Activated CD8-positive, alpha-beta memory T cell treated with anti-CD3 and anti-CD28 coated beads for 48 hours (primary cell): ENCODE data around the gene ALPK1.

Experiments
- DNase-seq, 3 experiments: peaks; one replicate each; pipeline ENCODE4 v3.0.0-alpha.2; 2020; ENCODE audit warnings: low read depth in 2 of 3, low spot score in 2 of 3

Gene ALPK1

DNA sequence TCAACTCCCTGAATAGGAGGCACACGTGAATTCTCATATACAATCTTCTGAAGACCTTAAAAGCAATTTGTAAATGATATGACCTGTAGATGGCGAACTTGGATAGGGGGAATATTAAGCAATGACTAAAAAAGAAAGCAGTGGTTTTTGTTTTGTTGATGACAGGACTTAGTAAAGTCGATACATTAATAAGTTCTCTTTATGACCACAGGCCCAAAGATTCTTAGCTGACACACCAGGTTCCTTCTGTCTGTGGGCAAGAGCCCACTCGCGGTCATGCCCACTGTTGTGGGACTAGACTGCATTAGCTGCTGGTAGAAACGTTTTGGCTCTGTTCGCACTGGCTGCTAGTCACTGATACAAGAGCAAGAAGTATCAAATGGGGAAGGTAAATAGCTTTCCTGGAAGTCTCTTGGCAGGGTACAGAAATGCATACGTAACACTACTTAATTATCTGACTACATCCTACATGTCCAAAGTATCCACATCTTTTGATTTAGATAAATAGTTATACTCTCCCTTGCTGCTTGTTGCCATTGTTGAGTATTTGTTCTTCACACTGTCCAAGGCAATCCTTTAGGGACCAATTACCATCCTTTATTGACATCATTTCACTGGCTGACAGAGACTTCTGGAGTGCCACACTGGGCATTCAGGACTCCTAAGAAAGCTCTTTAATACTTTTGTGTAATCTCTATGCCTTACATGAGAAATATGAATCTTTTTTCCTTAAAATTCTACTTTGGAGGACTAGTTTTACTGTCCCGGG, 31.0 kb downstream of the ALPK1 start:
- DNase-seq: no peak

GRCh38 chr4:112328734-112329130, 31.6 kb downstream of the ALPK1 start:
- no peak for DNase-seq

DNA sequence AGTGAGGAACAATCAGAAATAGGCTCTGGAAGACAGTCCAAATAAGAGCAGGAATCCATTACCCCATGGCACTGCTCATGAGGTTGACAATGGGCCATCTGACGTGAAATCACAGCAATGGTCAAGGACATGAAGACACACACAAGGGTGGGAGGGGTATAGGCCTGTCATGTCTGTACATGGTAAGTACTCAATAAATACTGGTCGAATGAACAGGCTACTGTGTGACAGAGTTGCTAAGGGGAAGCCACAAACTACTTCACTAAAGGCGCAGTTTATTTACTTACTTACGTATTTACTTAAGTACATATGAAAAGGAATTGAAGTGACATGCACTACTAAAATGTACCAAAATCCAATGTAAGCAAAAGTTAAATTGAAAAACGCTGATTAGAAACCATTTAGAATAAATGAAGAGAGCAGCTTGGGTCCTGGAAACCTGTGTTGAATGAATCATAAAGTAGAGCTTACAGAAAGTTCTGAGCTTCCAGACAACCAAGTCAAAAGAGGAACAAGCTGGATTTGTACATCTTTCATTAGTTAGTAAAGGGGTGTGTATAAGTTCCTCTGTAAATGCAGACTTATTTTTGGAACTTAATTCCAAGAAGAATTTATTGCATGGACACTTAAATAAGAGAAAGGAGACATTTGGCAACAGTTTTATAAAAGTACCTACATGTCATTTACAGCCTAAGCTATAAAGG, 32.7 kb downstream of the ALPK1 start:
- no peak for DNase-seq

GRCh38 chr4:112330921-112331320, 33.8 kb downstream of the ALPK1 start:
- DNase-seq: no peak

GRCh38 chr4:112332398-112332797, 35.2 kb downstream of the ALPK1 start:
- no peak for DNase-seq

GRCh38 chr4:112340023-112340422, 42.9 kb downstream of the ALPK1 start:
- DNase-seq: no peak

GRCh38 chr4:112341033-112341432, 43.9 kb downstream of the ALPK1 start:
- DNase-seq: no peak

DNA sequence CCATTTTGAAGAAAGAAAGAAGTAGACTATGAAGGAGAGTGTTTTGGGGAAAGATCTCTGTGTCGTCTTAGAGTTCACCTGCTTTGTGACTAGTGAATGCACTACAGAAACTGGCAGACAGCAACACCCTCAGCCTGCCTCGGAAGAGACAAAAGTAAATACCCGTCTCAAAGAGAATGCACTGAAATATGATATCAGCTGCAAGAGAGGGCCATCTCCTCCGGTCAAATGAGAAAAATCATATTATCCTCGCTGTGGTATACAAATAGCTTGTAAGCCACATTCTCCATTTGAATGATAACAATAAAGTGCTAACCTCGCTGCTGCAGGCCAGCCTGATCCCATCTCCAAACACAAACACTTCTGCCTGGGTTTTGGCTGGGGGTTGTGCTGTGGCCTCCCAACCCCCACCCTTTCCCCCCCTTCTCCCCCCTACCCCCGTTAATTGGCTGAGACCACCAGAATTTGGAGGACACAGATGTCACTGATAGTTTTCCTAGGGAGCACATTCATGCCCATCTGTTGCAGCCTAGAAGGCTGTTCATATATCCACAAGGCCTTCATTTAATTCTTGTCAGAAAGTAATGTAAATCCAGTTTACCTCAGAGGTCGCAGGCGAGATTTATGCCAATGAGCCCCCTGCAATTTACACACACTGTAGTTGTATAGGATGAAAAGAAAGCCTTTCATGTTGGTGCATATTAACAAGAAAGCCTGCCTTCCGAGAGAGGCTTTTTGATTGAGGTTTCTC, 46.3 kb downstream of the ALPK1 start:
- DNase-seq: no peak

DNA sequence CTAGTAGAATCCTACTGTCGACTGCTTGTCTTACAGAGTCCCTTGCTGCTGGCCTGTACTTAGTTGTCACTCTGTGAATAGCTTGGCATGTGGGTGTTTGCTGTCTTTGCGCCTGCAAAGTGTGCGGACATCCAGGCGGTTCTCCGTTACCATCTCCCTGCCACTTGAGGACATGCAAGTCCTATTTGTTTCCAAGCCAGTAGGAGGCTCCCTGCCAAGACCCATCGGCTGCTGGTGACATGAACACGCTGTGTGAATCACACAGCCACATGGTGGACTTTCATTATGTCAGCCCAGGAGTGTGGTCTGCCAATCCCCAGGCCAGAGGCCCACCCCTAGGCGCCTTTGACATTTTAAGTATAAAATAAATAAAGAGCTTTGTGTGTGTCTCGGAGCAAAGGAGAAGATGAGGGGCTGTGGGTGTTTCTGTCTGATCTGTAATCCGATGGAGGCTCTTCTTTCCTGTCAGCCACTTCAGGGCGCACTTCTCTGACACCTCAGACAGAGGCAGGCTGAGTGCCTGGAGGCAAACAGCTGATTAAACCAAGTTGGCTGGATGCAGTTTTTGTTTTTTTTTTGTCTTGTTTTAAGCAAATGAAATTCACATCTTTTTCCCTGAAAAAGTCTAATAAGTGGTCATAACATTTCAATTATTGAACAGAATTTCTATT, 51.5 kb downstream of the ALPK1 start:
- no peak for DNase-seq

GRCh38 chr4:112352736-112353135, 55.6 kb downstream of the ALPK1 start:
- no peak for DNase-seq

DNA sequence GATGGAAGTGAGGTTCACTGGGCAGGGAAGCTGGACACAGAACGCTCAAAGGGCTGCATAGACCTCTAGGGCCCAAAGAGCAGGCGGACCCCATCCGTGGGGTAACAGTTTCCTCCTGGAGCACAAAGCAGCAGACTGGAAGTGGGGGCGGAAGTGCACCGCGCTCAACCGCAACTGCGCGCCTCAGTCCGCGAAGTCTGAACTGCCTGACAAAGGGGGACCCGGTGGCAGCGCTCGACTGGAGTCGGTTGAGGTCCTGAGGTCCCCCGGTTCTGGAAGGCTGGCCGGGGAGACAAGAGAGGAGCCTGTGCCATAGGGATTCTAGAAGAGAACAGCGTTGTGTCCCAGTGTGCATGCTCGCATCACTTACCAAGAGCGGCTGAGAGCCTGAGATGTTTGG, 58.5 kb downstream of the ALPK1 start:
- no peak for DNase-seq

DNA sequence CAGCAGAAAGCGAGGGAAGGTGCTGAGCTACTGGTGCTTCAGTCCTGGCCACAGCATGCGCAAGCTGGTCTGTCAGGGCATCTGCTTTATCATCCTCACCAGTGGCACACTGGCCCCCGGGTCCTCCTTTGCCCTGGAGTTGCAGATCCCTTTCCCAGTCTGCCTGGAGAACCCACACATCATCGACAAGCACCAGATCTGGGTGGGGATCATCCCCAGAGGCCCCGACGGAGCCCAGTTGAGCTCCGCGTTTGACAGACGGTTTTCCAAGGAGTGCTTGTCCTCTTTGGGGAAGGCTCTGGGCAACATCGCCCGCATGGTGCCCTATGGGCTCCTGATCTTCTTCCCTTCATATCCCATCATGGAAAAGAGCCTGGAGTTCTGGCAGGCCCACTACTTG, 60.3 kb downstream of the ALPK1 start:
- no peak for DNase-seq

DNA sequence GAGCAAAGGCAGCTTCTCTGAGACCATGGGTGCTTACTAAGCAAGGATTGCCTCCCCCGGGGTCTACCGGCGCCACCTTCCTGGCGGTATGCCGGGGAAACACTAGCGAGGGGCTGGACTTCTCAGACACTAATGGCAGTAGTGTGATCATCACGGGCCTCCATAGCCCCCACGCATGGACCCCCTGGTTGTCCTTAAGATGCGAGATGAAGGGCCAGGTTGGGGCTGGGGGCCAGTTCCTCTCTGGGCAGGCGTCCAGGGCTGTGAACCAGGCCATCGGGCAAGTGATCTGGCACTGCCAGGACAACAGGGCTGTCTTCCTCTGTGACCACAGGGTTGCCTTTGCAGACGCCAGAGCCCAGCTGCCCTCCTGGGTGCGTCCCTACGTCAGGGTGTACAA, 60.7 kb downstream of the ALPK1 start:
- DNase-seq: no peak

- DNase-seq: no peak
Measured at GRCh38 chr4:112358415-112358814, 61.2 kb downstream of the ALPK1 start.

GRCh38 chr4:112358952-112359749, 62.0 kb downstream of the ALPK1 start:
- DNase-seq: no peak

- DNase-seq: no peak
Measured at GRCh38 chr4:112361181-112361791, 64.1 kb downstream of the ALPK1 start.

DNA sequence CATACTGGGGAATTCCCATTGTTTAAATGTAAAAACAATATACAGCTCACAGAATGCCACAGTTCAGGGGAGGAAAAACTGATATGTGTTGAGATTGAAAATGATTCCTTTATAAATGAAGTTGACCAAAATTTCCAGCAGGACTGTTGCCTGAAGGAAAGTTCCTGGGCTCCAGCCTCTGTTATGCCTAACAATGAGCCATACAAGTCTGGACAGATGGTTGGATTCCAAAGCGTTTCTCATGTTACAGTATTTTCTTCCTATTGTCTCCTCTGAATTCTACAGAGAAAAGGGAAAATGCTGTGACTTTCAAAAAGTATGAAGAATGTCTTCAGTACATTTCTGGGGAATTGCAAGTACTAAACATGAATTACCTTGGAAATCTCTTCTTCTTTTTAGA, 73.3 kb downstream of the ALPK1 start:
- DNase-seq: no peak

DNA sequence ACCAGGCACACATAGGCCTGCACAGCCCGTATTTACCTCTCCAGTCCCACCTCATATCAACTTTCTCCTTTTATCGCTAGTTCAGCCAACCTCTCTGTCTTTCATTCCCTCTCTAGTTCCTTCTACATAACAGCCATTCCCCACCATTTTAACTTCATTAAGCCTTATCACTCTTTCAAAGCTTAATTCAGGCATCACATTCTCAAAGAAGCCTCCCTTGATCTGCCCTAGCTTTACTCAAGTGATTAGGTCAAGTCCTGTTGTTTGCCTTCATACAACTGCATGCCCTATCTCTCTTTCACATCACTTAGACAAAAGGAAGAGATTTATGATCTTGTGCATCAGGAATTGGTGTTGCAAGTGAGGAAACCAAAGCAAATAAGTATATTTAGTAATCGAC, 74.2 kb downstream of the ALPK1 start:
- DNase-seq: no peak

GRCh38 chr4:112374850-112375249, 77.7 kb downstream of the ALPK1 start:
- DNase-seq: no peak

GRCh38 chr4:112377171-112377570, 80.0 kb downstream of the ALPK1 start:
- DNase-seq: no peak
